Activated T-cell treated with anti-CD3 and anti-CD28 coated beads, Interleukin-2, amount 50 U/mL, for 4 hours (primary cell): Measurements from ENCODE around the gene CNTN5. TPM values are rescaled to one million over a fixed set of nuclear protein-coding genes. Genes with fewer than 3 reads are reported as not detected.

Source experiments
- ATAC-seq, 2 donors: fragments of 200-7000 bp; cut with Tn5 transposase; one replicate each; pipeline ENCODE4 v1.10.0; 2021
- DNase-seq: peaks from one replicate; pipeline ENCODE4 v3.0.0-alpha.2; 2020
- H3K27me3 Mint-ChIP-seq: one replicate; pipeline ENCODE4 v1.8.0; 2021; ENCODE audit warnings: low read depth, mixed read lengths
- H3K36me3 Mint-ChIP-seq: one replicate; pipeline ENCODE4 v1.8.0; 2022; ENCODE audit warnings: mixed read lengths; ENCODE audit not compliant: insufficient read depth
- H3K4me1 Mint-ChIP-seq: one replicate; pipeline ENCODE4 v1.8.0; 2021; ENCODE audit warnings: low read depth, mixed read lengths
- H3K4me3 Mint-ChIP-seq: one replicate; pipeline ENCODE4 v1.8.0; 2021; ENCODE audit warnings: mild to moderate bottlenecking, moderate library complexity, mixed read lengths
- H3K9me3 Mint-ChIP-seq: one replicate; pipeline ENCODE4 v1.8.0; 2021; ENCODE audit warnings: mixed read lengths
- total RNA-seq, 3 donors: library from RNA; stranded (reverse); gene quantifications; one replicate each; pipeline ENCODE4 v1.2.1, GENCODE V29; 2021

Gene CNTN5
- total RNA-seq, 3 donors from 2014 or later: not detected

GRCh38 chr11:99565333-99565732, 544.6 kb downstream of the CNTN5 start:
- Mint-ChIP-seq H3K9me3 (no peaks in the 10 kb centered on the region), H3K27me3 (no peaks in the 10 kb centered on the region), H3K36me3 (no peaks in the 10 kb centered on the region), H3K4me1 (no peaks in the 10 kb centered on the region), H3K4me3 (no peak overlapping the region)
- DNase-seq (no peak), ATAC-seq (no peak)

GRCh38 chr11:99567334-99567956, 546.7 kb downstream of the CNTN5 start:
- no peak overlapping the region for H3K4me3 Mint-ChIP-seq
- no peaks in the 10 kb centered on the region for H3K4me1 Mint-ChIP-seq
- H3K9me3 Mint-ChIP-seq: peaks cover 6% of the 10 kb centered on the region
- H3K27me3 Mint-ChIP-seq: no peaks in the 10 kb centered on the region
- DNase-seq (no peak), ATAC-seq (no peak)
- H3K36me3 Mint-ChIP-seq: no peaks in the 10 kb centered on the region

GRCh38 chr11:99568808-99569207, 548.1 kb downstream of the CNTN5 start:
- no peaks in the 10 kb centered on the region for H3K4me1 Mint-ChIP-seq
- ATAC-seq: no peak
- H3K36me3 Mint-ChIP-seq: no peaks in the 10 kb centered on the region
- H3K4me3 Mint-ChIP-seq: no peak overlapping the region
- H3K9me3 Mint-ChIP-seq: peaks cover 10% of the 10 kb centered on the region
- no peaks in the 10 kb centered on the region for H3K27me3 Mint-ChIP-seq
- DNase-seq: no peak

DNA sequence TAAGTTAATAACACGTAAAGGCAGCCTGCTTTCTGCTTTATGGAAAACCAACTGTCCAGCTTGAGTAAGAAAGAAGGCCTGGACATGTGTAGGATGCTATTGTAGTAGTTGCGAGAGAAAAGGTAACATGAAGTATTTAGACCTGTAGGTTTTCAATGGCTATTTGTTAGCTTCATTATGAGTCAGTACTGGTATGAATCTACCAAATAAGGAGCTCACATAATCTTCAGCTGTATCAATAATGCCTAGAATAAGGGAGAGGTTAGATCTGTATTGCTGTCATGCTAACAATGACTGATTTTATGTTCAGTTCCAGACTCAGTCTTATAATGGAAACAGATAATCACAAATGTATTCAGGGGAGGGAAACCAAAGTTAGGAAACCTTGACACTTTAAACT, 550.3 kb downstream of the CNTN5 start:
- peaks cover 28% of the 10 kb centered on the region for H3K9me3 Mint-ChIP-seq
- H3K36me3 Mint-ChIP-seq: no peaks in the 10 kb centered on the region
- H3K4me1 Mint-ChIP-seq: no peaks in the 10 kb centered on the region
- no peak for DNase-seq
- no peak for ATAC-seq
- H3K4me3 Mint-ChIP-seq: no peak overlapping the region
- H3K27me3 Mint-ChIP-seq: no peaks in the 10 kb centered on the region

DNA sequence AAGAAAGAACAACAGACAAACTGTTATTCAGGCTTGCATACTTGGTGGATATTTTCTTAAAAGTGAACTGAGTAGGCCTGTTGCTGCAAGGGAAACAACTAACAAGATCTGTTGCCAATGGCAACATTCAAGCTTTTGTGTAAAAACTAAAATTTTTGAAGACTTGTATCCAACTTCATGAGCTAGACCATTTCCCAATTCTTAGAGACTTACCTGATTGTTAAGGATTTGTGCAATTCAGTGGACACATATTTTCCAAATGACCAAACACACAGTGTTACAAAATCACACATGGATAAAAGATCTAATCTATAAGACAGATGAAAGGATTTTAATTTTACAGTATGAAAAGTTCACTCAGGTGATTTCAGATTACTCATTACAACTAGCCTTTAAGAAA, 564.1 kb downstream of the CNTN5 start:
- ATAC-seq (no peak), DNase-seq (no peak)
- H3K36me3 Mint-ChIP-seq: no peaks in the 10 kb centered on the region
- H3K27me3 Mint-ChIP-seq: no peaks in the 10 kb centered on the region
- peaks cover 16% of the 10 kb centered on the region for H3K9me3 Mint-ChIP-seq
- no peaks in the 10 kb centered on the region for H3K4me1 Mint-ChIP-seq
- no peak overlapping the region for H3K4me3 Mint-ChIP-seq

- H3K4me1 Mint-ChIP-seq: no peaks in the 10 kb centered on the region
- H3K4me3 Mint-ChIP-seq: no peak overlapping the region
- H3K9me3 Mint-ChIP-seq: peaks cover 13% of the 10 kb centered on the region
- H3K27me3 Mint-ChIP-seq: no peaks in the 10 kb centered on the region
- H3K36me3 Mint-ChIP-seq: no peaks in the 10 kb centered on the region
- ATAC-seq (no peak), DNase-seq (no peak)
Observed at GRCh38 chr11:99585606-99586005, 564.9 kb downstream of the CNTN5 start.

- ATAC-seq (no peak), DNase-seq (no peak)
- peaks cover 14% of the 10 kb centered on the region for H3K9me3 Mint-ChIP-seq
- no peaks in the 10 kb centered on the region for H3K4me1 Mint-ChIP-seq
- no peaks in the 10 kb centered on the region for H3K36me3 Mint-ChIP-seq
- H3K27me3 Mint-ChIP-seq: no peaks in the 10 kb centered on the region
- no peak overlapping the region for H3K4me3 Mint-ChIP-seq
Observed at GRCh38 chr11:99589771-99590170, 569.0 kb downstream of the CNTN5 start.

- Mint-ChIP-seq H3K9me3 (peaks cover 16% of the 10 kb centered on the region), H3K27me3 (no peaks in the 10 kb centered on the region), H3K36me3 (no peaks in the 10 kb centered on the region), H3K4me1 (no peaks in the 10 kb centered on the region), H3K4me3 (no peak overlapping the region)
- ATAC-seq: no peak
- DNase-seq: no peak
Observed at GRCh38 chr11:99592266-99592665, 571.5 kb downstream of the CNTN5 start.

GRCh38 chr11:99593197-99593596, 572.4 kb downstream of the CNTN5 start:
- Mint-ChIP-seq H3K36me3 (no peaks in the 10 kb centered on the region), H3K9me3 (peaks cover 16% of the 10 kb centered on the region), H3K27me3 (no peaks in the 10 kb centered on the region), H3K4me3 (no peak overlapping the region), H3K4me1 (no peaks in the 10 kb centered on the region)
- ATAC-seq (no peak), DNase-seq (no peak)

DNA sequence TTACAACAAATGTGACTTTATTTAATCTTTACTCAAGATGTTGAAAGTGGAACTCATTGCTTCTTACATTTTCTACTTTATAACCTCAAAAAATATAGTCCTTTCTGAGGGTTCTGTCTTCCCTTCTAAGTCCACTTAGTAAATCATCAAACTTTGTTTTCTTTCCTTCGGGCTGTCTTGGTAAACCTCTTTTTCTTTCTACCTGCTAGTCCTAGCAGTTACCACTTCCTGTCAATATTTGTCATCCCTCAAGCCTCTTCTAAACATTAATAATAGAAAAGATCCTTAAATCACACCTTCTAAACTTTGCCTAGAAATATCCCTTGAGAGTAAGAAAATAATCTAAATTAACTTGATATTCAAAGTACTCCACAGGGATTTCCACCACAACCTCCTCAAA, 580.4 kb downstream of the CNTN5 start:
- ATAC-seq (no peak), DNase-seq (no peak)
- no peaks in the 10 kb centered on the region for H3K4me1 Mint-ChIP-seq
- H3K36me3 Mint-ChIP-seq: no peaks in the 10 kb centered on the region
- peaks cover 14% of the 10 kb centered on the region for H3K9me3 Mint-ChIP-seq
- no peak overlapping the region for H3K4me3 Mint-ChIP-seq
- H3K27me3 Mint-ChIP-seq: no peaks in the 10 kb centered on the region

GRCh38 chr11:99614352-99614751, 593.6 kb downstream of the CNTN5 start:
- no peak for ATAC-seq
- no peaks in the 10 kb centered on the region for H3K4me1 Mint-ChIP-seq
- no peaks in the 10 kb centered on the region for H3K36me3 Mint-ChIP-seq
- no peak overlapping the region for H3K4me3 Mint-ChIP-seq
- no peaks in the 10 kb centered on the region for H3K27me3 Mint-ChIP-seq
- peaks cover 11% of the 10 kb centered on the region for H3K9me3 Mint-ChIP-seq
- no peak for DNase-seq

DNA sequence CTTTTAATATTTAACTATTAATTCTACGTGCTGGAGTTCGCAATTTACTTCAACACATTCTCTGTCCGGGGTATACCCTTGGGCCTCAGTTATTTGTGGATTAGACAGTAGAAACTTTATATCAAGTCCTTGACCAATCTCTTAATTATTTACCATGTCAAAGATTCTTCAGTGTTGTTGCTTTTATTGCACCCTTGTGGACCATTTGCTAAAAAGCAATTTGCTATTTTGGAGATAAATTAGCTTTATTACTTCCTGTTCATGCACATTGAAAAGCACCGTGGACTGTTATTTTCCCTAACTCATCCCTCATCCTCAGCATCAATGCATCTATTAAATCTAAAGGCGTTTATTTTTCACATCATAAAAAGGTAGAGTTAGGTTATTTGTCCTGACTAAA, 609.9 kb downstream of the CNTN5 start:
- no peak for ATAC-seq
- peaks cover 8% of the 10 kb centered on the region for H3K9me3 Mint-ChIP-seq
- H3K4me3 Mint-ChIP-seq: no peak overlapping the region
- H3K36me3 Mint-ChIP-seq: no peaks in the 10 kb centered on the region
- no peaks in the 10 kb centered on the region for H3K4me1 Mint-ChIP-seq
- DNase-seq: no peak
- no peaks in the 10 kb centered on the region for H3K27me3 Mint-ChIP-seq

GRCh38 chr11:99631618-99632017, 610.9 kb downstream of the CNTN5 start:
- Mint-ChIP-seq H3K27me3 (no peaks in the 10 kb centered on the region), H3K4me1 (no peaks in the 10 kb centered on the region), H3K4me3 (no peak overlapping the region), H3K36me3 (no peaks in the 10 kb centered on the region), H3K9me3 (peaks cover 8% of the 10 kb centered on the region)
- no peak for DNase-seq
- ATAC-seq: no peak

- ATAC-seq (no peak), DNase-seq (no peak)
- H3K36me3 Mint-ChIP-seq: no peaks in the 10 kb centered on the region
- H3K27me3 Mint-ChIP-seq: no peaks in the 10 kb centered on the region
- H3K9me3 Mint-ChIP-seq: peaks cover 8% of the 10 kb centered on the region
- H3K4me3 Mint-ChIP-seq: no peak overlapping the region
- no peaks in the 10 kb centered on the region for H3K4me1 Mint-ChIP-seq
Observed at GRCh38 chr11:99632969-99633368, 612.2 kb downstream of the CNTN5 start.

- H3K4me1 Mint-ChIP-seq: no peaks in the 10 kb centered on the region
- H3K4me3 Mint-ChIP-seq: no peak overlapping the region
- ATAC-seq (no peak), DNase-seq (no peak)
- no peaks in the 10 kb centered on the region for H3K27me3 Mint-ChIP-seq
- no peaks in the 10 kb centered on the region for H3K36me3 Mint-ChIP-seq
- H3K9me3 Mint-ChIP-seq: peaks cover 8% of the 10 kb centered on the region
Observed at GRCh38 chr11:99634581-99634980, 613.8 kb downstream of the CNTN5 start.

DNA sequence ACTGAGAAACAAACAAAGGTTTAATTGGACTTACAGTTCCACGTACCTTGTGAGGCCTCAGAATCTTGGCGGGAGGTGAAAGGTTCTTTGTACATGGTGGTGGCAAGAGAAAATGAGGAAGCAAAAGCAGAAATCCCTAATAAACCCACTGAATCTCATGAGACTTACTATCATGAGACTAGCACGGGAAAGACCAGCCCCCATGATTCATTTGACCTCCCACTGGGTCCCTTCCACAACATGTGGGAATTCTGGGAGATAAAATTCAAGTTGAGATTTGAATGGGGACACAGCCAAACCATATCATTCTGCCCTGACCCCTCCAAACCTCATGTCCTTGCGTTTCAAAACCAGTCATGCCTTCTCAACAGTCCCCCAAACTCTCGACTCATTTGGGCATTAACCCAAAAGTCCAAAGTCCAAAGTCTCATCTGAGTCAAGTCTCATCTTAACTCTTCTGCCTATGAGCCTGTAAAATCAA, 617.4 kb downstream of the CNTN5 start:
- H3K27me3 Mint-ChIP-seq: no peaks in the 10 kb centered on the region
- no peak for DNase-seq
- peaks cover 27% of the 10 kb centered on the region for H3K9me3 Mint-ChIP-seq
- no peaks in the 10 kb centered on the region for H3K4me1 Mint-ChIP-seq
- no peak overlapping the region for H3K4me3 Mint-ChIP-seq
- no peak for ATAC-seq
- H3K36me3 Mint-ChIP-seq: no peaks in the 10 kb centered on the region
